ELR (cell line): ENCODE measurements around the gene LNPK.
A peak's percentile ranks its signal among the peaks of the same experiment; 100 is the strongest.
"Not testable (repeated sequence)": the region's sequence is repeated elsewhere in the genome, so short reads cannot be mapped to it uniquely, and the experiment has no call there.

Experiments used
- DNase-seq: peaks from one replicate; pipeline ENCODE4 v3.0.0-alpha.2; 2015; ENCODE audit warnings: low read depth

LNPK gene

GRCh38 chr2:175903384-175903936, 98.6 kb downstream of the LNPK start:
- DNase-seq: no peak

- not testable (repeated sequence) for DNase-seq
Observed at GRCh38 chr2:175895957-175896356, 106.1 kb downstream of the LNPK start.

GRCh38 chr2:175892046-175892445, 110.0 kb downstream of the LNPK start:
- DNase-seq: peak; percentile 23

GRCh38 chr2:175890636-175891242, 111.3 kb downstream of the LNPK start:
- DNase-seq: no peak

- DNase-seq: no peak
Observed at GRCh38 chr2:175889701-175890302, 112.3 kb downstream of the LNPK start.

- DNase-seq: no peak
Observed at GRCh38 chr2:175887776-175888175, 114.3 kb downstream of the LNPK start.

GRCh38 chr2:175884697-175885393, 117.2 kb downstream of the LNPK start:
- no peak for DNase-seq

- no peak for DNase-seq
Observed at GRCh38 chr2:175883586-175884194, 118.4 kb downstream of the LNPK start.

GRCh38 chr2:175879679-175880078, 122.4 kb downstream of the LNPK start:
- no peak for DNase-seq

GRCh38 chr2:175877845-175878544, 124.1 kb downstream of the LNPK start:
- peak; percentile 43 for DNase-seq

GRCh38 chr2:175874291-175874690, 127.8 kb downstream of the LNPK start:
- DNase-seq: no peak
